ENCODE data around the gene ITGAV. TPM values are rescaled to one million over a fixed set of nuclear protein-coding genes. Genes with fewer than 3 reads are reported as not detected.

Gene ITGAV
- polyA plus RNA-seq, 1 experiment, result 129 TPM

DNA sequence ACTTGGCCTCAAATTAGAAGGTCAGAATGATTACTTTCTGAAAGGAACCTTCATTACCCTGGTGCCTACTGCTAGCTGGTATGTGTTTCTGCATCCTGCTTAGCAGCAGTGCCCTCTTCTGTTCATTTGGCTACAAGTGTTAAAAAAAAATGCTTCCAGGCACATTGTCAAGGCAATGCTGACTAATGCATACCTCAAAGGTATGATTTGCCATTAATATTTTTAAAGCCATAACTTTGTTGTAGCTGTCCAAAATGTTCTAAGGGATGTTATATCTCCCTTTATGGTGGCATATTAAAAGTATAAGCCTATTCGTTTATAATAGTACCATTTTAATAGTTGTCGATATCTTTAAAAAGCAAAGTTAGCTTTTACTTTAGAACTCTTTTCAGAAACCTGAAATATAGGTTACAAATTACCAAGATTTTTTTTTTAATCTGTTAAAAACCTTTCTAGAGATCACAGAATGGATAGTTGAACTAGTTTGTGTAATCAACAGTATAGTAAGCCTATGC, 52.0 kb downstream of the ITGAV start:
- no peak overlapping the region for H3K27ac ChIP-seq (ENCODE audit: low read depth, low read length)
- no peaks in the 10 kb centered on the region for H3K9me3 ChIP-seq (ENCODE audit: control insufficient read depth, insufficient read depth, low read length)
- DNase-seq (ENCODE audit: low read depth, low spot score), result peak; percentile 48
- TF ChIP-seq, protein P1, sequence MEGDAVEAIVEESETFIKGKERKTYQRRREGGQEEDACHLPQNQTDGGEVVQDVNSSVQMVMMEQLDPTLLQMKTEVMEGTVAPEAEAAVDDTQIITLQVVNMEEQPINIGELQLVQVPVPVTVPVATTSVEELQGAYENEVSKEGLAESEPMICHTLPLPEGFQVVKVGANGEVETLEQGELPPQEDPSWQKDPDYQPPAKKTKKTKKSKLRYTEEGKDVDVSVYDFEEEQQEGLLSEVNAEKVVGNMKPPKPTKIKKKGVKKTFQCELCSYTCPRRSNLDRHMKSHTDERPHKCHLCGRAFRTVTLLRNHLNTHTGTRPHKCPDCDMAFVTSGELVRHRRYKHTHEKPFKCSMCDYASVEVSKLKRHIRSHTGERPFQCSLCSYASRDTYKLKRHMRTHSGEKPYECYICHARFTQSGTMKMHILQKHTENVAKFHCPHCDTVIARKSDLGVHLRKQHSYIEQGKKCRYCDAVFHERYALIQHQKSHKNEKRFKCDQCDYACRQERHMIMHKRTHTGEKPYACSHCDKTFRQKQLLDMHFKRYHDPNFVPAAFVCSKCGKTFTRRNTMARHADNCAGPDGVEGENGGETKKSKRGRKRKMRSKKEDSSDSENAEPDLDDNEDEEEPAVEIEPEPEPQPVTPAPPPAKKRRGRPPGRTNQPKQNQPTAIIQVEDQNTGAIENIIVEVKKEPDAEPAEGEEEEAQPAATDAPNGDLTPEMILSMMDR (IDR thresholded peaks at IDR 0.05; ENCODE audit: low read depth, low read length), result peak; percentile 76
- POLR2A ChIA-PET, result interaction anchor here (0.7 to 2.0 kb wide), 4 partner anchors 14 to 184 kb away, joined by 3 to 8 read pairs (median 5); partner anchors contain the start of genes ITGAV and ZC3H15
- CTCF ChIA-PET, result interaction anchor here (0.6 to 4.9 kb wide), 36 partner anchors 7 to 1184 kb away, joined by 3 to 158 read pairs (median 4); partner anchors contain the start of gene ITGAV
- H3K27me3 ChIP-seq (ENCODE audit: control insufficient read depth, insufficient read depth, low read length), result no peaks in the 10 kb centered on the region
- no peak overlapping the region for H3K4me3 ChIP-seq (ENCODE audit: low read depth, low read length)

DNA sequence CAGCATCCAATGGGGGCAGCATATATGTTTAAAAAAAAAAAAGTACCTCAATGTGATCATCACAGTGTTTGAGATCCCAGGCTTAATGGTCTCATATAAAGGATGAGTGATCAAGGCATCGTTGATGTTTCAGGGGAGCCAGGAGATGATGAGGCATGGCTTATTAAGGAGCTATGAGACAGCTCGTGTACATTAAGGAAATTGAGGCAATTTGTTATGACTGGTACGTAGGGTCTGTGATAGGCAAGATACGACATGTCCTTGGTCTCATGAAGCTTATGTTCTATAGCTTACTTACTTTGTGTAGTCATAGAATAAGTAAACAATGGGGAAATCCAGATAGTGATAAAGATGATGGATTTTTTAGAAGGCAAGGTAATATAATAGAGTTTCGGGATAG, 54.9 kb downstream of the ITGAV start:
- Histone ChIP-seq H3K27ac (ENCODE audit: low read depth, low read length) (no peak overlapping the region), H3K27me3 (ENCODE audit: control insufficient read depth, insufficient read depth, low read length) (no peaks in the 10 kb centered on the region), H3K9me3 (ENCODE audit: control insufficient read depth, insufficient read depth, low read length) (no peaks in the 10 kb centered on the region), H3K4me3 (ENCODE audit: low read depth, low read length) (no peak overlapping the region)
- TF ChIP-seq, protein P1 (IDR thresholded peaks at IDR 0.05; ENCODE audit: low read depth, low read length), result no peak
- POLR2A ChIA-PET, result no interaction called here
- no peak for DNase-seq (ENCODE audit: low read depth, low spot score)
- CTCF ChIA-PET, result interaction anchor here (1.9 kb wide), 1 partner anchor 141 kb away, joined by 7 read pairs; no protein-coding TSS in a partner anchor

DNA sequence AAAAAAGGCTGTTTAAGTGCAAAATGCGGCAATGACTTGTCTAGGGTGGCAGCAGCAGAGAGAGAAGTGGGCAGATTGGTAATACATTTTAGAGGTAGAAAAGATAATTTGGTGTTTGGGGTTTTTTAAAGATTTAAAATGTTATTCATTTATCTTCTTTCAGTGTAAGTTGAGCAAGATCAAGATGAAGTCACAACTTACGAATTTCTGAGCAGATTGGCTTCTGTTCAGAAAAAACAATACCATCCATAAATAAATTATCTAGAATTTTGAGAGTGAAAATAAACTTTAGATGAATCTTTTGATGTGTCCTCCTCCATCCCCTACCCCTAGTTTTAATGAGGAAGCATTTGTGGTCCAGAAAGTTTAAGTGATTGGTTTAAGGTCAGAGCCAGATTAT, 56.1 kb downstream of the ITGAV start:
- CTCF ChIA-PET, result interaction anchor here (1.9 kb wide), 1 partner anchor 142 kb away, joined by 7 read pairs; no protein-coding TSS in a partner anchor
- POLR2A ChIA-PET, result no interaction called here
- no peaks in the 10 kb centered on the region for H3K27me3 ChIP-seq (ENCODE audit: control insufficient read depth, insufficient read depth, low read length)
- TF ChIP-seq, protein P1 (IDR thresholded peaks at IDR 0.05; ENCODE audit: low read depth, low read length), result no peak
- H3K4me3 ChIP-seq (ENCODE audit: low read depth, low read length), result no peak overlapping the region
- DNase-seq (ENCODE audit: low read depth, low spot score), result no peak
- H3K9me3 ChIP-seq (ENCODE audit: control insufficient read depth, insufficient read depth, low read length), result no peaks in the 10 kb centered on the region
- H3K27ac ChIP-seq (ENCODE audit: low read depth, low read length), result no peak overlapping the region

DNA sequence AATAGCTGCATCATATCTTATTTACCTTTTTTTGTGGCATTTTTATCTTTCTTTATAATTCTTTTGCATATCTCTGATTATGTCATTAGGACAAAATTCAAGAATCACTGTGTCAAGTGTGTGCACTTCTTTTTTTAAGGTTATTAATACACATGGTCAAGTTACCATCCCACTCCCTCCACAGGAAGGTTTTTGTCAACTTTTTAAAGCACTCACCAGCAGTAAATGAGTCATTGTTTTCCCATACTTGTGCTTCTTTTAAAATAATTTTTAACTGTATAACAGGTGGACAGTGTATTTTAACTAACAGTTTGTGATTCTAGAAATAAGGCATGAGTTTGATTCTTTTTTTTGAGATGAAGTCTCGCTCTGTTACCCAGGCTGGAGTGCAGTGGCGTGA, 58.3 kb downstream of the ITGAV start:
- TF ChIP-seq, protein P1 (IDR thresholded peaks at IDR 0.05; ENCODE audit: low read depth, low read length), result no peak
- ChIA-PET CTCF (no interaction called here), POLR2A (no interaction called here)
- no peaks in the 10 kb centered on the region for H3K27me3 ChIP-seq (ENCODE audit: control insufficient read depth, insufficient read depth, low read length)
- H3K27ac ChIP-seq (ENCODE audit: low read depth, low read length), result no peak overlapping the region
- no peak overlapping the region for H3K4me3 ChIP-seq (ENCODE audit: low read depth, low read length)
- no peaks in the 10 kb centered on the region for H3K9me3 ChIP-seq (ENCODE audit: control insufficient read depth, insufficient read depth, low read length)
- no peak for DNase-seq (ENCODE audit: low read depth, low spot score)

DNA sequence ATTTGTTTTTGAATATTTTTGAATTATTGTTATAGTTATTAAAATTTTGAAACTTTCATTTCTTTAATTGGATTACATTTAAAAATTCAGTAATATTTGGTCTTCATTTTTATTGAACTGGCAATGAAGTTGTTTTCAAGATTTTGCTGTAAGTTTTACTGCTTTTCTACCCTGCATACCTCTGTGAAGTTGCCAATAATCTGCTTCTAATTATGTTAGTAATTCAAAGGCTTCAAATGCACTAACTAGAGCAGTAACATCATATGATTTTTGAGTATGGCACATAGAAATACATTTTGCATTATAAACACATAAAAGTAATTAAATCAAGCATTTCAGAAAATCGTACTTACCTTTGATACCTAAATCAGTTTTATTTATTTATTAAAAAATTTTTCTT, 63.7 kb downstream of the ITGAV start:
- no peak for DNase-seq (ENCODE audit: low read depth, low spot score)
- H3K27ac ChIP-seq (ENCODE audit: low read depth, low read length), result no peak overlapping the region
- H3K4me3 ChIP-seq (ENCODE audit: low read depth, low read length), result no peak overlapping the region
- CTCF ChIA-PET, result no interaction called here
- TF ChIP-seq, protein P1 (IDR thresholded peaks at IDR 0.05; ENCODE audit: low read depth, low read length), result no peak
- no peaks in the 10 kb centered on the region for H3K9me3 ChIP-seq (ENCODE audit: control insufficient read depth, insufficient read depth, low read length)
- H3K27me3 ChIP-seq (ENCODE audit: control insufficient read depth, insufficient read depth, low read length), result no peaks in the 10 kb centered on the region
- POLR2A ChIA-PET, result no interaction called here
